Upper lobe of right lung (tissue), 1 donor: ENCODE data around the gene FAM149B1. TPM values are rescaled to one million over a fixed set of nuclear protein-coding genes. Genes with fewer than 3 reads are reported as not detected.

Source experiments
- ATAC-seq: fragments of 200-7000 bp; cut with Tn5 transposase; one replicate; pipeline ENCODE4 v1.9.1; 2020; ENCODE audit warnings: mild to moderate bottlenecking, moderate library complexity
- DNase-seq: peaks from one replicate; pipeline ENCODE4 v3.0.0-alpha.2; 2020
- H3K27ac ChIP-seq: fragments of 200-600 bp; one replicate; pipeline ENCODE4 v1.8.0; 2022
- H3K27me3 ChIP-seq: fragments of 200-600 bp; one replicate; pipeline ENCODE4 v1.8.0; 2022; ENCODE audit warnings: mild to moderate bottlenecking
- H3K36me3 ChIP-seq: fragments of 200-600 bp; one replicate; pipeline ENCODE4 v1.8.0; 2022
- H3K4me1 ChIP-seq: fragments of 200-600 bp; one replicate; pipeline ENCODE4 v1.8.0; 2022
- H3K4me3 ChIP-seq: fragments of 200-600 bp; one replicate; pipeline ENCODE4 v1.8.0; 2022; ENCODE audit warnings: mild to moderate bottlenecking
- H3K9me3 ChIP-seq: fragments of 200-600 bp; one replicate; pipeline ENCODE4 v1.8.0; 2022
- CTCF ChIP-seq: fragments of 200-600 bp; IDR thresholded peaks from one replicate; pipeline ENCODE4 v1.8.0; 2022; ENCODE audit warnings: antibody characterized with exemption
- intact Hi-C: fragments of 100-400 bp; cut with DNase I; formaldehyde crosslinking; loops from one replicate; pipeline ENCODE4 v1.11.0; 2022
- total RNA-seq: library from RNA; stranded (reverse); fragmentation: NEBNext Ultra II Directional; extraction: Animal tissue kit (Norgen Biotek cat#: 25700); gene quantifications from one replicate; pipeline ENCODE4 v1.2.1, GENCODE V29; 2021
- donor health status: DM: no; HTN: yes; CAD: no; lungs with severe emphysema.

The FAM149B1 gene
- total RNA-seq, 1 donor from 2014 or later = 18.6 TPM

DNA sequence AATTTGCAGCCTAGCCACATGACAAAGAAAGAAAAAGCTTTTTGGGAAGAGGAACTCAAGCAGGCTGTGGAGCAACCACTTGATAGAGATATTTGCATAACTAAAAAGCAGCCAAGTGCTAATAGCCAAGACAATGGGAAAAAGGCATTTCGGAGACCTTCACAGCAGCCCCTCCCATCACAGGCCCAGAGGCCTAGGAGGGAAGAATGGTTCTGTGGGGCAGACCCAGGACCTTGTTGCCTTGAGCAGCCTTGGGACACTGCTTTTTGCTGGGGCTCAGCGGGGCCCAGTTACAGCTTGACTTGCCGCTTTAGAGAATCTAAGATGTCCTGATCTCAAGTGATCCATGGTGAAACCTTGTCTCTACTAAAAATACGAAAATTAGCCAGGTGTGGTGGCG is 38.5 kb downstream of the FAM149B1 start:
- DNase-seq (no peak), ATAC-seq (no peak)
- TF ChIP-seq CTCF = no peak
- no peaks in the 10 kb centered on the region for H3K4me1 ChIP-seq
- no peaks in the 10 kb centered on the region for H3K27me3 ChIP-seq
- no peak overlapping the region for H3K27ac ChIP-seq
- peaks cover 11% of the 10 kb centered on the region for H3K36me3 ChIP-seq
- no peaks in the 10 kb centered on the region for H3K9me3 ChIP-seq
- no peak overlapping the region for H3K4me3 ChIP-seq
- intact Hi-C loops = no loop called here

- peaks cover 11% of the 10 kb centered on the region for H3K36me3 ChIP-seq
- no peak for DNase-seq
- H3K9me3 ChIP-seq = no peaks in the 10 kb centered on the region
- no peak overlapping the region for H3K4me3 ChIP-seq
- H3K27me3 ChIP-seq = no peaks in the 10 kb centered on the region
- intact Hi-C loops = no loop called here
- no peak overlapping the region for H3K27ac ChIP-seq
- no peaks in the 10 kb centered on the region for H3K4me1 ChIP-seq
- TF ChIP-seq CTCF = no peak
- no peak for ATAC-seq
These were observed 40.0 kb downstream of the FAM149B1 start for GRCh38 chr10:73207883-73208282.

DNA sequence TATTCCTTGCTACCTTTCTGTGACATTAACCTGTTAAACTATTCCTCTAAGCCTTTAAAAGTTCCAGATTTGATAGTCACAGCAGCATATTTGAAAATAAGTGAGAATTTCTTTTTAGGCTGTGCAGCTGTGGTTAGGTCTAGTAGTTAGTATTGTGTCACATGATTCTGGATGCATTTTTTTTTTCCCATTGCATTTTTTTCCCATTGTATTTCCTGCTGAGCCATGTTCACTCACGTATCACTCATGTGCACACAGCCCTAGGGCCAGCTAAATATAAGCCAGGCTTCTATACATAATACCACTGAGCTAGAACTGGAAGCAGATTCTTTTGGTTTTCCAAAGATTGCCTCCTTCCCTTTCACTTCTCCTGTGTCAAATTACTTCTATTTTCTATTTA is 41.8 kb downstream of the FAM149B1 start:
- intact Hi-C loops = no loop called here
- H3K36me3 ChIP-seq = peaks cover 11% of the 10 kb centered on the region
- DNase-seq (no peak), ATAC-seq (no peak)
- no peaks in the 10 kb centered on the region for H3K9me3 ChIP-seq
- no peaks in the 10 kb centered on the region for H3K27me3 ChIP-seq
- H3K4me3 ChIP-seq = no peak overlapping the region
- no peak for TF ChIP-seq CTCF
- H3K4me1 ChIP-seq = no peaks in the 10 kb centered on the region
- H3K27ac ChIP-seq = no peak overlapping the region

DNA sequence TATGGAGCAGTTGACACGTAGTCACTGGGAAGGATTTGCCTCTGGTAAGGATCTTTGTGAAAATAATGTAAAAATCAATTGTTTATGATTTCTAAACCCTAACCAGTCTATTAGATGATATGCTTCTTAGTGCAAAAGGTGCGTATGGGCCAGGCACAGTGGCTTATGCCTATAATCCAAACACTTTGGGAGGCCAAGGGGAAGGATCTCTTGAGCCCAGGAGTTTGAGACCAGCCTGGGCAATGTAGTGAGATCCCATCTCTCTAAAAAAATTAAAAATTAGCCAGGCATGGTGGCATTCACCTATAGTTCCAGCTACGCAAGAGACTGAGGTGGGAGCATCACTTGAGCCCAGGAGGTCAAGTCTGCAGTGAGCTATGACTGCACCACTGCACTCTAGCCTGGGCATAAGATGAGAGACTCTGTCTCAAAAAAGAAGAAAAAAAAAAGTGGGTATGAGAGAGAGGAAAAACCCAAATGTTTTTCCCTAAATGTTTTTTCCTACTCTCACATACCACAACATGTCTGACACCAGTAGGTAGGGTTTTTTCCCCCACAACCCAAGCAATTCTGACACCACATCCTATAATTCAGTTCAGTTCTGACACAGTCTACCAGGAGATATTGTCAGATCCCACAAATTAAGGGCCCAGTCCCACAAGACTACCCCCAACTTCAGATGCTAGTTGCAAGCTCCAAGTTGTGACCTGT is 42.6 kb downstream of the FAM149B1 start:
- no peaks in the 10 kb centered on the region for H3K4me1 ChIP-seq
- H3K27ac ChIP-seq = no peak overlapping the region
- ATAC-seq (no peak), DNase-seq (no peak)
- H3K4me3 ChIP-seq = no peak overlapping the region
- H3K9me3 ChIP-seq = no peaks in the 10 kb centered on the region
- peaks cover 11% of the 10 kb centered on the region for H3K36me3 ChIP-seq
- TF ChIP-seq CTCF = no peak
- H3K27me3 ChIP-seq = no peaks in the 10 kb centered on the region
- intact Hi-C loops = no loop called here

DNA sequence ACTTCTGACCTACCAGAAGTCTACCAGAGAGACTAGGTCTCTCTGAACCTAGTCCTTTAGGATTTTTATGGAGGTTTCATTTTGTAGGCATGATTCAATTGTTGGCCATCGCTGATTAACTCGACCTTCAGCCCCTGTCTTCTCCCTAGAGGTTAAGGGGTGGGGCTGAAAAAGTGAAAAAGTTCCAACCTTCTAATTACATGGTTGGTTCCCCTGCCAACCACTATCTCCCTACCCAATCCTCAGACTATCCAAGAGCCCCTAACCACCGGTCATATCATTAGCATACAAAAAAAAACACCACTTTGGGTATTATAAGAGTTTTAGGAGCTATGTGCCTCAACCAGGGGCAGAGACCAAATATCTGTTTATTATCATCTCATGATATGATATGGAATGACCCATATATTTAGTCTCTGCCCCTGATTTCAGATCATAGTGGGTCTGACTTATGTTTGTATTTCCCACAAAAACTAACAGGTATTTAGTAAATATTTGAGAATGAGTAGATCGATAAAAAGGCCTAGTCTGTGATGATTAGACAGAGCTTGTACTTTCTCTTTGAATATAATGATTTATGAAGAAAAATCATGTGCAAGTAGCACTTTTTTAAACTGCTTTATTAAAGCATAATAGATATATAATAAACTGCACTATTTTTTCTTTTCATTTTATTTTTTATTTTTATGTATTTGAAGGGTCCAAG is 43.3 kb downstream of the FAM149B1 start:
- Histone ChIP-seq H3K27ac (no peak overlapping the region), H3K4me3 (no peak overlapping the region), H3K36me3 (peaks cover 11% of the 10 kb centered on the region), H3K9me3 (no peaks in the 10 kb centered on the region), H3K27me3 (no peaks in the 10 kb centered on the region), H3K4me1 (no peaks in the 10 kb centered on the region)
- no peak for TF ChIP-seq CTCF
- intact Hi-C loops = no loop called here
- no peak for DNase-seq
- ATAC-seq = no peak
